Gastrocnemius medialis (tissue), 4 donors: ENCODE data around the gene ZNF718. TPM values are rescaled to one million over a fixed set of nuclear protein-coding genes. Genes with fewer than 3 reads are reported as not detected.
"Not testable (repeated sequence)": the region's sequence is repeated elsewhere in the genome, so short reads cannot be mapped to it uniquely, and the experiment has no call there.

ENCODE experiments used
- ATAC-seq, 2 donors: fragments of 150-250 bp; one replicate each; pipeline ENCODE4 v1.9.1; 2016
- DNase-seq, 2 donors: peaks; one replicate each; pipeline ENCODE4 v3.0.0-alpha.2; 2019
- H3K27ac ChIP-seq, 4 donors: fragments of 200-600 bp; sonication (generic); 1 replicate in 1 of 4; 2 replicates in 3 of 4; pipeline ENCODE4 v1.5.1; 2016 to 2018; ENCODE audit warnings: mild to moderate bottlenecking in 2 of 4, moderate library complexity in 1 of 4
- H3K27me3 ChIP-seq, 3 donors: fragments of 200-600 bp; sonication (generic) in 2 of 3; 1 replicate in 1 of 3; 2 replicates in 2 of 3; pipeline versions ENCODE4 v1.5.1 to v1.6.0; 2016 to 2019; ENCODE audit warnings: mild to moderate bottlenecking in 1 of 3, moderate library complexity in 1 of 3
- H3K36me3 ChIP-seq, 2 donors: fragments of 200-600 bp; sonication (generic) in 1 of 2; one replicate each; pipeline ENCODE4 v1.5.1; 2017 to 2018
- H3K4me1 ChIP-seq, 2 donors: fragments of 200-600 bp; sonication (generic) in 1 of 2; one replicate each; pipeline ENCODE4 v1.5.1; 2016 to 2017; ENCODE audit warnings: mild to moderate bottlenecking in 2 of 2
- H3K4me3 ChIP-seq, 4 donors: fragments of 200-600 bp; sonication (generic) in 3 of 4; 1 replicate in 1 of 4; 2 replicates in 3 of 4; pipeline ENCODE4 v1.5.1; 2016 to 2019; ENCODE audit warnings: mild to moderate bottlenecking in 2 of 4
- H3K9me3 ChIP-seq, 3 donors: fragments of 200-600 bp; sonication (generic) in 2 of 3; 1 replicate in 1 of 3; 2 replicates in 2 of 3; pipeline ENCODE4 v1.5.1; 2016 to 2019
- CTCF ChIP-seq, 5 experiments: fragments of 450-650 bp in 3 of 5; fragments of 200-600 bp in 2 of 5; sonication (generic) in 2 of 5; IDR thresholded peaks in 4 of 5; conservative IDR thresholded peaks in 1 of 5; 1 replicate in 4 of 5; 2 replicates in 1 of 5; pipeline ENCODE4 v1.5.1; 2016 to 2019; ENCODE audit warnings: antibody characterized with exemption in 5 of 5, mild to moderate bottlenecking in 3 of 5, moderate library complexity in 3 of 5
- POLR2A ChIP-seq, 2 donors: fragments of 450-650 bp; IDR thresholded peaks; one replicate each; pipeline ENCODE4 v1.6.1; 2017; ENCODE audit warnings: antibody characterized with exemption in 2 of 2, mild to moderate bottlenecking in 2 of 2, moderate library complexity in 2 of 2
- in situ Hi-C, 4 donors: fragments of 200-750 bp; cut with MboI; loops; one replicate each; pipeline versions ENCODE4 v1.15.0 to v1.8.0; 2017; ENCODE audit warnings: low sequenced_read_pairs in 4 of 4
- intact Hi-C: fragments of 100-400 bp; cut with DNase I; formaldehyde crosslinking; loops from one replicate; pipeline ENCODE4 v1.15.1; 2023; ENCODE audit warnings: low total_unique reads
- total RNA-seq, 4 donors: library from RNA; depleted of rRNA; stranded (reverse); fragments of >200 nt; gene quantifications; one replicate each; pipeline versions ENCODE4 v1.1.0 to v1.2.3, GENCODE V29; 2016

ZNF718 gene
- total RNA-seq, 4 donors from 2014 or later: 1.1 to 1.3 (median 1.3) TPM

GRCh38 chr4:114149-114548, 10.2 kb upstream of the ZNF718 start:
- TF ChIP-seq POLR2A (IDR thresholded peaks at IDR 0.05) (no peak), CTCF (IDR thresholded peaks at IDR 0.05 in 4 of 5, conservative IDR thresholded peaks at IDR 0.05 in 1 of 5) (no peak)
- Histone ChIP-seq H3K9me3 (no peaks in the 10 kb centered on the region), H3K27ac (no peak overlapping the region), H3K27me3 (peaks cover 0 to 14% (median 2%) of the 10 kb centered on the region in 3 donors), H3K4me3 (no peak overlapping the region), H3K4me1 (no peaks in the 10 kb centered on the region), H3K36me3 (no peaks in the 10 kb centered on the region)
- ATAC-seq: no peak
- intact Hi-C loops: no loop called here
- no peak for DNase-seq
- in situ Hi-C loops: no loop called here

GRCh38 chr4:116499-116898, 7.8 kb upstream of the ZNF718 start:
- Histone ChIP-seq H3K4me1 (no peaks in the 10 kb centered on the region), H3K9me3 (no peaks in the 10 kb centered on the region), H3K36me3 (no peaks in the 10 kb centered on the region), H3K4me3 (no peak overlapping the region), H3K27me3 (no peaks in the 10 kb centered on the region), H3K27ac (no peak overlapping the region)
- intact Hi-C loops: no loop called here
- no peak for TF ChIP-seq CTCF (IDR thresholded peaks at IDR 0.05 in 4 of 5, conservative IDR thresholded peaks at IDR 0.05 in 1 of 5)
- no peak for TF ChIP-seq POLR2A (IDR thresholded peaks at IDR 0.05)
- in situ Hi-C loops: no loop called here
- DNase-seq: no peak
- no peak for ATAC-seq

GRCh38 chr4:120616-121015, 3.7 kb upstream of the ZNF718 start:
- no peak overlapping the region for H3K27ac ChIP-seq
- DNase-seq (no peak), ATAC-seq (no peak)
- no peaks in the 10 kb centered on the region for H3K4me1 ChIP-seq
- no peaks in the 10 kb centered on the region for H3K36me3 ChIP-seq
- H3K9me3 ChIP-seq: no peaks in the 10 kb centered on the region
- H3K27me3 ChIP-seq: no peaks in the 10 kb centered on the region
- intact Hi-C loops (no loop called here), in situ Hi-C loops (no loop called here)
- TF ChIP-seq CTCF (IDR thresholded peaks at IDR 0.05 in 4 of 5, conservative IDR thresholded peaks at IDR 0.05 in 1 of 5) (no peak), POLR2A (IDR thresholded peaks at IDR 0.05) (no peak)
- H3K4me3 ChIP-seq: no peak overlapping the region

GRCh38 chr4:121408-122084, 2.8 kb upstream of the ZNF718 start:
- TF ChIP-seq CTCF (IDR thresholded peaks at IDR 0.05 in 4 of 5, conservative IDR thresholded peaks at IDR 0.05 in 1 of 5): no peak
- Histone ChIP-seq H3K36me3 (peaks cover 0 to 6% of the 10 kb centered on the region in 2 donors), H3K27ac (no peak overlapping the region), H3K9me3 (no peaks in the 10 kb centered on the region), H3K4me3 (no peak overlapping the region), H3K27me3 (no peaks in the 10 kb centered on the region), H3K4me1 (no peaks in the 10 kb centered on the region)
- in situ Hi-C loops (no loop called here), intact Hi-C loops (no loop called here)
- DNase-seq (no peak), ATAC-seq (no peak)

- DNase-seq, H3K9me3 ChIP-seq, H3K4me1 ChIP-seq, ATAC-seq, H3K27me3 ChIP-seq, intact Hi-C loops, in situ Hi-C loops, H3K36me3 ChIP-seq: not testable (repeated sequence)
- peak overlapping the region; percentile 73 to 93 (median 84) for H3K4me3 ChIP-seq
- H3K27ac ChIP-seq: peak overlapping the region; percentile 80 to 82 (median 82)
Measured at GRCh38 chr4:123922-124274, 403 bp upstream of the ZNF718 start.
